Astrocyte of the cerebellum (primary cell): ENCODE data around the gene MICAL3.

Experiments used
- DNase-seq: peaks from one replicate; pipeline ENCODE4 v3.0.0-alpha.2; 2011; ENCODE audit warnings: low read depth
- H3K4me3 ChIP-seq: 2 replicates; pipeline ENCODE4 v1.5.1; 2011; ENCODE audit warnings: mild to moderate bottlenecking, low read depth, low read length, moderate library complexity
- CTCF ChIP-seq: IDR thresholded peaks from 2 replicates; pipeline ENCODE4 v1.5.1; 2012; ENCODE audit warnings: low read length, low read depth, moderate library complexity, mild to moderate bottlenecking; ENCODE audit errors: missing control alignments
- in situ Hi-C: cut with HindIII; loops from 2 replicates; pipeline ENCODE4 v1.10.0; 2017; ENCODE audit warnings: low sequenced_read_pairs

The MICAL3 gene

GRCh38 chr22:17971711-17972110, 52.6 kb downstream of the MICAL3 start:
- in situ Hi-C loops = no loop called here
- no peak overlapping the region for H3K4me3 ChIP-seq
- no peak for DNase-seq
- TF ChIP-seq CTCF = no peak

GRCh38 chr22:17970201-17970708, 54.1 kb downstream of the MICAL3 start:
- DNase-seq = no peak
- TF ChIP-seq CTCF = no peak
- in situ Hi-C loops = no loop called here
- no peak overlapping the region for H3K4me3 ChIP-seq

GRCh38 chr22:17969701-17970113, 54.7 kb downstream of the MICAL3 start:
- in situ Hi-C loops = no loop called here
- DNase-seq = peak; percentile 86
- no peak overlapping the region for H3K4me3 ChIP-seq
- TF ChIP-seq CTCF = no peak

- TF ChIP-seq CTCF = no peak
- in situ Hi-C loops = no loop called here
- no peak overlapping the region for H3K4me3 ChIP-seq
- no peak for DNase-seq
Measured at GRCh38 chr22:17968126-17968525, 56.2 kb downstream of the MICAL3 start.

- no peak for DNase-seq
- H3K4me3 ChIP-seq = no peak overlapping the region
- no peak for TF ChIP-seq CTCF
- in situ Hi-C loops = no loop called here
Measured at GRCh38 chr22:17966403-17966717, 58.0 kb downstream of the MICAL3 start.

- DNase-seq = no peak
- in situ Hi-C loops = no loop called here
- no peak for TF ChIP-seq CTCF
- H3K4me3 ChIP-seq = no peak overlapping the region
Measured at GRCh38 chr22:17965538-17966402, 58.6 kb downstream of the MICAL3 start.
